Measurements from ENCODE around the gene BIRC2. TPM values are rescaled to one million over a fixed set of nuclear protein-coding genes. Genes with fewer than 3 reads are reported as not detected.
"Not testable (repeated sequence)": the region's sequence is repeated elsewhere in the genome, so short reads cannot be mapped to it uniquely, and the experiment has no call there.

BIRC2 gene
- polyA plus RNA-seq, 1 donor from 2014 or later = 28.4 TPM

- H3K9me3 Mint-ChIP-seq, H3K27me3 Mint-ChIP-seq, H3K4me1 Mint-ChIP-seq, H3K36me3 Mint-ChIP-seq, H3K4me3 Mint-ChIP-seq: not testable (repeated sequence)
- H3K27ac Mint-ChIP-seq = peak overlapping the region in 1 of 3 donors; percentile 1
Observed at GRCh38 chr11:102374633-102375424, 27.8 kb downstream of the BIRC2 start.

DNA sequence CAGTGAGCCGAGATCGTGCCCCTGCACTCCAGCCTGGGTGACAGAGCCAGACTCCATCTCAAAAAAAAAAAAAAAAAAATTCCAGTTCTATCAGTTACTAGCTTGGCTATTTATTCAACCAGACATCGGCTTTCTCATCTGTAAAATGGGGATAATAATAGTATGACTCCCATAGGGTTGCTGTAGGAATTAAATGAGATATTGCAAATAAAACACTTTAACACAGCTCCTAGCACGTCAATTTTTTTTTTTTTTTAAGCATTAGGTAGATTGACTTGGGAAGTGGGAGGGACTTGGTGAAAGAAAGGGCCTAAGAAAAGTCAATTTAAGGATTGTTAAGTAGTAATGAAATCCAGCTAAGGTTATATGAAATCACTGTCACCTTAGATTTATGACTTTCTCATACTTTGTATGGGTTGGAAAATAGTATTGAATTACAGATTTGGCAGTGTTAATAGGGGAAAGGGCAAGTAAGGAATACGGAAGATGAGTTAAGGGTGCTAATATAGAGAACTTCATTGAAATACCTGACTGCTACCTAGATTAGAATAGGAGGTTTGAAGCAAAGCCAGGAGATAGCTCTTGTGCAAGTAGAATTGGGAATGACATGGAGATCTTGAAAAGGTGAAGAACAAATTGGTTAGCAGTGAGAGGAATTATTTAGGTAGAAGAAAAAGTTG lies 28.8 kb downstream of the BIRC2 start:
- peaks cover 0 to 3% (median 3%) of the 10 kb centered on the region in 3 donors for H3K4me1 Mint-ChIP-seq
- peaks cover 1% of the 10 kb centered on the region for H3K36me3 Mint-ChIP-seq
- no peaks in the 10 kb centered on the region for H3K9me3 Mint-ChIP-seq
- H3K27ac Mint-ChIP-seq = peak overlapping the region in 1 of 3 donors; percentile 1
- H3K4me3 Mint-ChIP-seq = no peak overlapping the region
- H3K27me3 Mint-ChIP-seq = no peaks in the 10 kb centered on the region

- Mint-ChIP-seq H3K27me3 (no peaks in the 10 kb centered on the region), H3K4me1 (peaks cover 0 to 2% (median 2%) of the 10 kb centered on the region in 3 donors), H3K27ac (no peak overlapping the region), H3K36me3 (no peaks in the 10 kb centered on the region), H3K4me3 (no peak overlapping the region), H3K9me3 (no peaks in the 10 kb centered on the region)
Observed at GRCh38 chr11:102377891-102378290, 30.9 kb downstream of the BIRC2 start.

- H3K4me3 Mint-ChIP-seq = no peak overlapping the region
- no peaks in the 10 kb centered on the region for H3K27me3 Mint-ChIP-seq
- H3K36me3 Mint-ChIP-seq = no peaks in the 10 kb centered on the region
- H3K4me1 Mint-ChIP-seq = peaks cover 2 to 4% (median 2%) of the 10 kb centered on the region in 3 donors
- no peaks in the 10 kb centered on the region for H3K9me3 Mint-ChIP-seq
- H3K27ac Mint-ChIP-seq = no peak overlapping the region
Observed at GRCh38 chr11:102378818-102379217, 31.8 kb downstream of the BIRC2 start.

DNA sequence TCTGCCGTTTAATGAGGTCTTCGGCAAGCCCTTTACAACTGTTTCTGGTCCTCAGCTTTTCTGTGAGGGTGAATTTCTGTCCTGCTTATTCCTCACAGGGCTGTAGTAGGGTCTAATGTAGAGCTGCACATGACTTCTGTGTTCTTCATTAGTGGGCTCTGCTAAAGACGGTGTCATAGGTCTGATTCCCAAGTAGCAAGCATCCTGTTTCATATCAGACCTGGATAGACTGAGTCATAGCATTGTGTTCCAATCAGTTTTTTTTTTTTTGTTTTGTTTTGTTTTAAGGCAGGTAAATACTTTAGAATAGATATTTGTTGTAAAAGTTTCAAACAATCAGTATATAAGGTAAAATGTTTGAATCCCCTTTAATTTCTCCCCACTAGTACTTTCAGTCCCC lies 35.4 kb downstream of the BIRC2 start:
- Mint-ChIP-seq H3K36me3 (peaks cover 1% of the 10 kb centered on the region), H3K9me3 (no peaks in the 10 kb centered on the region), H3K27ac (no peak overlapping the region), H3K4me3 (no peak overlapping the region), H3K4me1 (peaks cover 0 to 4% (median 2%) of the 10 kb centered on the region in 3 donors), H3K27me3 (no peaks in the 10 kb centered on the region)

GRCh38 chr11:102383839-102384238 lies 36.8 kb downstream of the BIRC2 start:
- Mint-ChIP-seq H3K27ac (peak overlapping the region in 1 of 3 donors; percentile 75), H3K9me3 (no peaks in the 10 kb centered on the region), H3K4me1 (peaks cover 0 to 4% (median 2%) of the 10 kb centered on the region in 3 donors), H3K36me3 (peaks cover 3% of the 10 kb centered on the region), H3K27me3 (no peaks in the 10 kb centered on the region), H3K4me3 (no peak overlapping the region)

GRCh38 chr11:102384419-102385079 lies 37.5 kb downstream of the BIRC2 start:
- Mint-ChIP-seq H3K27me3 (no peaks in the 10 kb centered on the region), H3K4me1 (peaks cover 4% of the 10 kb centered on the region in 3 donors), H3K4me3 (no peak overlapping the region), H3K27ac (no peak overlapping the region), H3K9me3 (no peaks in the 10 kb centered on the region), H3K36me3 (peaks cover 4% of the 10 kb centered on the region)

DNA sequence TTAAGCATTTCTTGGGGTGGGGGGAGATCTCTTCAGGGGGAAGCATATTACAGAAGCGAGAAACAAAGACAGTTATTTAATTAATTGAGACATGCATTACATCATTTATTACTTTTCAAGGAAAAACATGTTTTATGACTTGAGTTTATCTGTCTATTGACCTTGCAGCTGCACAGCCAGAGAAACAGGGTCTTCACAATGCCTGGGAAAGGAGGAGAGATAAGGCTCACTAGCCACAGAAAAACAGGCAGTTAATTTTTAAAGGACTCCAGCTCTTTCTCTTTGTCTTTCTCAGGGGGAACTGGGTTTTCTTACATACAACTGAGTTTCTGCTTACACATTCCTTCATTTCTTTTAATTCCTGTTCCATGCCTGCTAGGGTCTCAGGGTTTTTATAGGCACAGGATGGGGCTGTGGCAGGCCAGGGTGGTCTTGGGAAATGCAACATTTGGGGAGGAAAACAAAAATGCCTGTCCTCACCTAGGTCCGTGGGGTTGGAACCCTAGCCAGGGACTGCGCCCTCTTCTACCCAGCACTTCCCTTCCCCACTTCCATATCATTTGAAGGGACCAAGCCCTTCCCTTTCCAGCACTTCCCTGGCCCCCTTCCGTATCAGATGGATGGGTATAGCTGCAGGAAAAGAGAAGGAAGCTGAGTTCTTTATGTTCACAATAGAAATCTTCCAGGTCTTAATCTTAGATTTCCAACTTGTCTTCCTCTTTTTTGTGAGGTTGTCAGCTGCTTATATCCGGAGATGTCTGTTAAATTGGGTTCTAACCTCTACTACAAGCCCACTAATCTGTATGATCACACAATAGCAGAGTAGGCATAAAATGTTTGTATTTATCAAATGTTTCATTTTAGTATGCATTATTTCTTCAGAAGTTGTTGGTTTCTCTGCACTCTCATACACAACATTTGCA lies 38.3 kb downstream of the BIRC2 start:
- no peaks in the 10 kb centered on the region for H3K27me3 Mint-ChIP-seq
- H3K36me3 Mint-ChIP-seq = peaks cover 5% of the 10 kb centered on the region
- peak overlapping the region in 1 of 3 donors; percentile 9 for H3K27ac Mint-ChIP-seq
- peaks cover 4 to 5% (median 4%) of the 10 kb centered on the region in 3 donors for H3K4me1 Mint-ChIP-seq
- no peak overlapping the region for H3K4me3 Mint-ChIP-seq
- H3K9me3 Mint-ChIP-seq = no peaks in the 10 kb centered on the region

DNA sequence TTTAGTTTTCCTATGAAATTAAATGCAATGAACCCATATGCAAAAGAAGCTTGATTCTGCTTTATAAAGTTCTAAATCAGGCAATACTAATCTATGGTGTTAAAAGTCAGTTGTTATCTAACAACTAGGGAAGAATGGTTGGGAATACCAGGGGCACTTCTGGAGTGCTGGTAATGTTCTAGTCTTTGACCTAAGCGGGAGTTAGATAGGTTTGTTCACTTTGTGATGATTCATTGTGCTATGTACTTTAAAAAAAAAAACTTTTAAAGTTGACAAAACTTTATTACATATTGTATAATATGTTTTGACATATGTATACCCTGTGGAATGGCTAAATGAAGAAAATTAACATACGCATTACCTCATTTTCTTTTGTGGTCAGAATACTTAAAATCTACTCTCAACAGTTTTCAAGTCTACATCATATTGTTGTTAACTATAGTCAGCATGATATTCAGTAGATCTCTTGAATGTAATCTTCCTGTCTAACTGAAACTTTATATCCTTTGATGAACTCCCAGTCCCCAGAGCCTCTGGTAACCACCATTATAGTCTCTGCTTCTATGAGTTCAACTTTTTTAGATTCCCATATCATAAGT lies 39.2 kb downstream of the BIRC2 start:
- Mint-ChIP-seq H3K9me3 (no peaks in the 10 kb centered on the region), H3K4me3 (no peak overlapping the region), H3K27me3 (no peaks in the 10 kb centered on the region), H3K4me1 (peaks cover 4 to 9% (median 7%) of the 10 kb centered on the region in 3 donors), H3K36me3 (peaks cover 5% of the 10 kb centered on the region), H3K27ac (no peak overlapping the region)

- Mint-ChIP-seq H3K4me3 (no peak overlapping the region), H3K4me1 (peaks cover 3 to 9% (median 7%) of the 10 kb centered on the region in 3 donors), H3K9me3 (no peaks in the 10 kb centered on the region), H3K27me3 (no peaks in the 10 kb centered on the region), H3K27ac (no peak overlapping the region), H3K36me3 (peaks cover 7% of the 10 kb centered on the region)
Observed at GRCh38 chr11:102387043-102387781, 40.2 kb downstream of the BIRC2 start.

DNA sequence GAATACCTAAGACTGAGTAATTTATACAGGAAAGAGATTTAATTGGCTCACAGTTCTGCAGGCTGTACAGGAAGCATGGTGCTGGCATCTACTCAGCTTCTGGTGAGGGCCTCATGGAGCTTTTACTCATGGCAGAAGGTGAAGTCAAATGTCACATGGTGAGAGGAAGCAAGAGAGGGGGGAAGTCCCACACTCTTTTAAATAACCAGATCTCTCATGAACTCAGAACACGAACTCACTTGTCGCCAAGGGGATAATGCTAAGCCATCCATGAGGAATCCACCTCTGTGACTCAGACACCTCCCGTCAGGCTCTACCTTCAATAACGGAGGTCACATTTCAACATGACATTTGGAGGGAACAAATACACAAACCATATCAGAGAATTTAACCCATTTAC lies 42.2 kb downstream of the BIRC2 start:
- Mint-ChIP-seq H3K4me1 (peaks cover 3 to 11% (median 5%) of the 10 kb centered on the region in 3 donors), H3K27me3 (no peaks in the 10 kb centered on the region), H3K9me3 (no peaks in the 10 kb centered on the region), H3K27ac (no peak overlapping the region), H3K36me3 (peaks cover 7% of the 10 kb centered on the region), H3K4me3 (no peak overlapping the region)

DNA sequence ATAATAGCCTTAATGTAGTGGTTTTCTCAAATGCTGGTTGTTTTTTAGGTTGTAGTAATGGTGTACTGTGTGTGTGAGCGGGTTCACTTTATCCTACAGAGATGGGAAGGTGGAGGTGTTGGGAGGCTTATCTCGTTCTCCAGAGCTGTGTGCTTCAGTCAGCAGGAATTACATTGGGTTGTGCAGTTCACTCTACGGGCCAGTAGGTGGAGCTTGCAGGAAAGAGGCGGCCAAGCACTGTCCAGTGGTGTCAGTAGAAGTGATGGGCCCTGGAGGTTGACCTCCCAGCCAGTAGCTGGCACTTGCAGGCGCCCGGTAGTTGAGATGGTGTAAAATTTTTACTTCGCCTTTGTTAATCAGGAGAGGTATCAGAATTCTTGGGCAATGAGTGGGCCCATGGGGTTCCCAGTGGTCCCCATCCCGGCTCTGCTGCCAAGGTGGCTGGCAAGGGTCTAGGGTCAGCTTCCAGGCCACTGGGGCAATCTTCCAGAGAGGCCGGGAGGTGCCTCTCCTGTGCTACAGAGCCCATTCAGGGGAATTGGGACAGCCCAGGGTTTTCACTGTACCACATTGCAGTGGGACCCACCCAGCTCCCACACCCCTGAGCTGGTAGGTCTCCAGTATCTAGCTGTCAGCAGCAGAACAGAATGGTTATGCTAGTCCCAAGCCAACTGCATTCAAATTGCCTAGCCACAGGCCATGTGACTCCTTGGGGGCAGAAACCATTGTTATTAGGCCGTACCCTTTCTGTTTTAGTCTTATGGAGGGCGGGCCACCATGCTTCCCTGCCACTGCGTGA lies 43.9 kb downstream of the BIRC2 start:
- H3K27me3 Mint-ChIP-seq = no peaks in the 10 kb centered on the region
- H3K36me3 Mint-ChIP-seq = peaks cover 9% of the 10 kb centered on the region
- H3K27ac Mint-ChIP-seq = peak overlapping the region in 1 of 3 donors; percentile 11
- peaks cover 5 to 11% (median 6%) of the 10 kb centered on the region in 3 donors for H3K4me1 Mint-ChIP-seq
- H3K9me3 Mint-ChIP-seq = no peaks in the 10 kb centered on the region
- no peak overlapping the region for H3K4me3 Mint-ChIP-seq
